H9 (cell line): ENCODE measurements around the gene TRIM40. TPM values are rescaled to one million over a fixed set of nuclear protein-coding genes. Genes with fewer than 3 reads are reported as not detected.

Experiments
- DNase-seq: peaks from one replicate; pipeline ENCODE4 v3.0.0-alpha.2; 2017
- H2AFZ ChIP-seq: one replicate; pipeline ENCODE4 v1.6.1; 2013; ENCODE audit warnings: mild to moderate bottlenecking, low read length, control low read depth, moderate library complexity
- H2AK5ac ChIP-seq: 2 replicates; pipeline ENCODE4 v1.6.1; 2013; ENCODE audit warnings: low read length, control low read depth, mixed read lengths; ENCODE audit not compliant: insufficient read length
- H2BK120ac ChIP-seq: one replicate; pipeline ENCODE4 v1.6.1; 2013; ENCODE audit warnings: low read depth, mild to moderate bottlenecking, low read length, control low read depth, inconsistent platforms; ENCODE audit not compliant: poor library complexity, severe bottlenecking
- H2BK12ac ChIP-seq: 2 replicates; pipeline ENCODE4 v1.6.1; 2013; ENCODE audit warnings: low read length, control low read depth, mixed read lengths, low read depth; ENCODE audit not compliant: insufficient read length
- H2BK15ac ChIP-seq: 2 replicates; pipeline ENCODE4 v1.6.1; 2013; ENCODE audit warnings: low read depth, low read length, control low read depth
- H2BK20ac ChIP-seq: one replicate; pipeline ENCODE4 v1.6.1; 2013; ENCODE audit warnings: low read depth, mild to moderate bottlenecking, low read length, control low read depth, inconsistent platforms; ENCODE audit not compliant: poor library complexity, severe bottlenecking
- H2BK5ac ChIP-seq: 2 replicates; pipeline ENCODE4 v1.6.1; 2013; ENCODE audit warnings: low read length, control low read depth, mixed read lengths; ENCODE audit not compliant: insufficient read length
- H3K14ac ChIP-seq: 2 replicates; pipeline ENCODE4 v1.6.1; 2013; ENCODE audit warnings: low read length, control low read depth; ENCODE audit not compliant: insufficient read depth
- H3K18ac ChIP-seq: 2 replicates; pipeline ENCODE4 v1.6.1; 2013; ENCODE audit warnings: low read depth, mild to moderate bottlenecking, mixed read lengths, low read length, control low read depth; ENCODE audit not compliant: insufficient read length
- H3K23ac ChIP-seq: 2 replicates; pipeline ENCODE4 v1.6.1; 2013; ENCODE audit warnings: low read length, control low read depth, mixed read lengths, low read depth; ENCODE audit not compliant: insufficient read length
- H3K23me2 ChIP-seq: 2 replicates; pipeline ENCODE4 v1.6.1; 2013; ENCODE audit warnings: low read depth, mild to moderate bottlenecking, mixed read lengths, low read length, control low read depth; ENCODE audit not compliant: insufficient read length, poor library complexity, severe bottlenecking
- H3K27ac ChIP-seq: 2 replicates; pipeline ENCODE4 v1.5.1; 2013; ENCODE audit warnings: low read length, control low read depth, mixed read lengths, low read depth; ENCODE audit not compliant: insufficient read length
- H3K27me3 ChIP-seq: 2 replicates; pipeline ENCODE4 v1.6.1; 2013; ENCODE audit warnings: low read length, control low read depth, inconsistent platforms; ENCODE audit not compliant: insufficient read depth
- H3K4ac ChIP-seq: 2 replicates; pipeline ENCODE4 v1.6.1; 2013; ENCODE audit warnings: low read depth, mild to moderate bottlenecking, control low read depth, inconsistent platforms, low read length, moderate library complexity
- H3K4me1 ChIP-seq: 2 replicates; pipeline ENCODE4 v1.6.1; 2013; ENCODE audit warnings: low read length, control low read depth, inconsistent platforms; ENCODE audit not compliant: insufficient read depth
- H3K4me2 ChIP-seq: 2 replicates; pipeline ENCODE4 v1.6.1; 2013; ENCODE audit warnings: low read length, control low read depth, mixed read lengths; ENCODE audit not compliant: insufficient read length, insufficient read depth
- H3K56ac ChIP-seq: 2 replicates; pipeline ENCODE4 v1.6.1; 2013; ENCODE audit warnings: low read depth, mild to moderate bottlenecking, mixed read lengths, low read length, control low read depth; ENCODE audit not compliant: insufficient read length
- H3K79me1 ChIP-seq: 2 replicates; pipeline ENCODE4 v1.6.1; 2013; ENCODE audit warnings: low read depth, mild to moderate bottlenecking, moderate library complexity, low read length, control low read depth, inconsistent platforms; ENCODE audit not compliant: insufficient read depth, poor library complexity, severe bottlenecking
- H3K79me2 ChIP-seq: 2 replicates; pipeline ENCODE4 v1.6.1; 2013; ENCODE audit warnings: low read length, control low read depth, inconsistent platforms; ENCODE audit not compliant: insufficient read depth
- H3K9ac ChIP-seq: 2 replicates; pipeline ENCODE4 v1.6.1; 2013; ENCODE audit warnings: low read length, control low read depth, mixed read lengths; ENCODE audit not compliant: insufficient read length; ENCODE audit errors: extremely low read depth
- H3K9me3 ChIP-seq: one replicate; pipeline ENCODE4 v1.6.1; 2013; ENCODE audit warnings: low read depth, low read length, inconsistent platforms; ENCODE audit not compliant: control insufficient read depth
- H3T11ph ChIP-seq: one replicate; pipeline ENCODE4 v1.6.1; 2013; ENCODE audit warnings: mild to moderate bottlenecking, low read length, control low read depth, inconsistent platforms
- H4K20me1 ChIP-seq: one replicate; pipeline ENCODE4 v1.6.1; 2013; ENCODE audit not compliant: control insufficient read depth, insufficient read length, insufficient read depth
- H4K5ac ChIP-seq: 2 replicates; pipeline ENCODE4 v1.6.1; 2013; ENCODE audit warnings: low read depth, mild to moderate bottlenecking, mixed read lengths, low read length, control low read depth; ENCODE audit not compliant: insufficient read length
- H4K8ac ChIP-seq: replicated peaks from 2 replicates; pipeline ENCODE4 v1.6.1; 2013; ENCODE audit warnings: low read length, control low read depth, mixed read lengths, low read depth; ENCODE audit not compliant: insufficient read length
- H4K91ac ChIP-seq: 2 replicates; pipeline ENCODE4 v1.6.1; 2013; ENCODE audit warnings: low read depth, mild to moderate bottlenecking, moderate library complexity, mixed read lengths, low read length, control low read depth; ENCODE audit not compliant: insufficient read length
- H3K27ac Mint-ChIP-seq, 3 experiments: 2 replicates in 2 of 3; 3 replicates in 1 of 3; pipeline ENCODE4 v1.8.0; 2020 to 2021; ENCODE audit warnings: mixed read lengths in 3 of 3, mild to moderate bottlenecking in 1 of 3, moderate library complexity in 1 of 3
- H3K27me3 Mint-ChIP-seq: 2 replicates; pipeline ENCODE4 v1.8.0; 2021; ENCODE audit warnings: low read depth, mild to moderate bottlenecking, moderate library complexity, mixed read lengths
- H3K36me3 Mint-ChIP-seq, 3 experiments: 2 replicates in 2 of 3; 3 replicates in 1 of 3; pipeline ENCODE4 v1.8.0; 2020 to 2021; ENCODE audit warnings: low read depth in 3 of 3, mixed read lengths in 3 of 3; ENCODE audit not compliant: insufficient read depth in 1 of 3
- H3K4me1 Mint-ChIP-seq, 2 experiments: 2 replicates each; pipeline ENCODE4 v1.8.0; 2020; ENCODE audit warnings: mixed read lengths in 2 of 2
- H3K4me3 Mint-ChIP-seq, 2 experiments: 2 replicates in 1 of 2; 3 replicates in 1 of 2; pipeline ENCODE4 v1.8.0; 2020 to 2021; ENCODE audit warnings: mild to moderate bottlenecking in 2 of 2, mixed read lengths in 2 of 2, moderate library complexity in 1 of 2
- H3K9me3 Mint-ChIP-seq, 2 experiments: 2 replicates in 1 of 2; 3 replicates in 1 of 2; pipeline ENCODE4 v1.8.0; 2020; ENCODE audit warnings: mild to moderate bottlenecking in 2 of 2, mixed read lengths in 2 of 2, moderate library complexity in 1 of 2
- WGBS: extraction: QIAGEN DNeasy Blood & Tissue Kit; methylation state at CpG from one replicate; pipeline ENCODE4 v1.1.7; 2013; ENCODE audit warnings: missing lambda C conversion rate, low lambda C conversion rate, mixed read lengths; ENCODE audit not compliant: insufficient read length; ENCODE audit errors: extremely low coverage; 5-methylcytosine and 5-hydroxymethylcytosine counted together
- total RNA-seq: library from RNA; stranded (reverse); gene quantifications from 2 replicates; pipeline ENCODE4 v1.2.1, GENCODE V29; 2021
- TF ChIP-seq, protein P1 (sequence below): fragments of 200-600 bp; sonication (generic); conservative IDR thresholded peaks from 3 replicates; pipeline ENCODE4 v1.8.0; 2021; ENCODE audit warnings: antibody characterized with exemption, mild to moderate bottlenecking

Gene TRIM40
- total RNA-seq, 1 experiment from 2014 or later = not detected

DNA sequence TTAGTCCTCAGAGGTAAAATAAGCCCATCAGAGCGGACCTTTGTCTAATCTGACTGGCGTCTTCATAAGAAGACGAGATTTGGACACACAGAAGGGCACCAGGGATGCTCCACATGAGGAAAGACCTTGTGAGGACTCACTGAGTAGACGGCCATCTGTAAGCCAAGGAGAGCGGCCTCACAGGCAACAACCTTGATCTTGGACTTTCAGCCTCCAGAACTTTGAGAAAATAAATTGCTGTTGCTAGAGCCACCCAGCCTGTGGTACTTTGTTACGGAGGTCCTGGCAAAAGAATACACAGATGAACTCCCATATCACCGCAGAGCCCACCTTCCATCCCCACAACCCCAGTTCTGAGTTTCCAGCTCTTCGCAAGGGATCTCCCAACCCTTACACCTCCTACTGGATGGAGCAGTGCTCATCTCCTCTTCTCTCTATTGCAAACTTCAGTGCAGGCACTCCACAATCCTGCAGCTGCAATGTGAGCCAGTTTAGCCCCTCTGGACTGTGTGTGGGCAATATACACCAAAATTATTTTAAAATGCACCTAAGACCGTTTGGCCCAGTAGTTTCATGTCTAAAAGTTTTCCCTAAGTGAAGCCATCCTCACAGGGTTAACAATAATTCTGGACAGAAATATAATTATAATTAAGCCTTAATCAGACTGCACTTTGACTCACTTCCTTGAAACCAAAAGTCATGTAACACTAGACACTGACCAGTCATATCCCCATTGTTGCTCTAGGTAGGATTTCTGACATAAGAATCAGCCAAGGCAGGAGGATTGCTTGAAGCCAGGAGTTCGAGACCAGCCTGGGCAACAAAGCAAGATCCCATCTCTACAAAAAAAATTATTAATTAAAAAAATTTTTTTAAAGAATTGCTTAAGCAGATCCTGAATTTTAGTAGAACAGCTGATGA lies 14.2 kb upstream of the TRIM40 start:
- Histone ChIP-seq H3K23me2 (no peaks in the 10 kb centered on the region), H3K4me2 (no peak overlapping the region), H3T11ph (no peak overlapping the region), H2AFZ (no peak overlapping the region), H3K27me3 (peaks cover 7% of the 10 kb centered on the region; the same call in 1 of the 2 replicates), H3K14ac (no peak overlapping the region), H2BK20ac (no peak overlapping the region), H3K4me1 (no peaks in the 10 kb centered on the region), H3K79me2 (no peaks in the 10 kb centered on the region), H2BK5ac (no peak overlapping the region), H3K9ac (no peak overlapping the region), H2BK15ac (no peak overlapping the region), H4K20me1 (no peaks in the 10 kb centered on the region), H2AK5ac (no peak overlapping the region), H3K18ac (no peak overlapping the region), H4K5ac (no peak overlapping the region), H3K27ac (no peak overlapping the region), H3K4ac (no peak overlapping the region), H4K91ac (no peak overlapping the region), H2BK12ac (no peak overlapping the region), H3K56ac (no peak overlapping the region), H3K79me1 (no peaks in the 10 kb centered on the region), H3K23ac (no peak overlapping the region), H3K9me3 (no peaks in the 10 kb centered on the region), H4K8ac (no peak overlapping the region), H2BK120ac (no peak overlapping the region)
- Mint-ChIP-seq H3K27me3 (peaks cover 42% of the 10 kb centered on the region), H3K9me3 (no peaks in the 10 kb centered on the region), H3K27ac (no peak overlapping the region), H3K4me1 (no peaks in the 10 kb centered on the region), H3K36me3 (no peaks in the 10 kb centered on the region), H3K4me3 (no peak overlapping the region; a peak in 1 of 5 replicates)
- WGBS = no CpG with 5 or more reads among the region's 10 CpGs
- TF ChIP-seq, protein P1, sequence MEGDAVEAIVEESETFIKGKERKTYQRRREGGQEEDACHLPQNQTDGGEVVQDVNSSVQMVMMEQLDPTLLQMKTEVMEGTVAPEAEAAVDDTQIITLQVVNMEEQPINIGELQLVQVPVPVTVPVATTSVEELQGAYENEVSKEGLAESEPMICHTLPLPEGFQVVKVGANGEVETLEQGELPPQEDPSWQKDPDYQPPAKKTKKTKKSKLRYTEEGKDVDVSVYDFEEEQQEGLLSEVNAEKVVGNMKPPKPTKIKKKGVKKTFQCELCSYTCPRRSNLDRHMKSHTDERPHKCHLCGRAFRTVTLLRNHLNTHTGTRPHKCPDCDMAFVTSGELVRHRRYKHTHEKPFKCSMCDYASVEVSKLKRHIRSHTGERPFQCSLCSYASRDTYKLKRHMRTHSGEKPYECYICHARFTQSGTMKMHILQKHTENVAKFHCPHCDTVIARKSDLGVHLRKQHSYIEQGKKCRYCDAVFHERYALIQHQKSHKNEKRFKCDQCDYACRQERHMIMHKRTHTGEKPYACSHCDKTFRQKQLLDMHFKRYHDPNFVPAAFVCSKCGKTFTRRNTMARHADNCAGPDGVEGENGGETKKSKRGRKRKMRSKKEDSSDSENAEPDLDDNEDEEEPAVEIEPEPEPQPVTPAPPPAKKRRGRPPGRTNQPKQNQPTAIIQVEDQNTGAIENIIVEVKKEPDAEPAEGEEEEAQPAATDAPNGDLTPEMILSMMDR = no peak
- DNase-seq = no peak
